GM12872 (cell line): ENCODE data around the gene SMARCA4.

Experiments
- TF ChIP-seq, protein P1 (sequence below): IDR thresholded peaks from 3 replicates; pipeline ENCODE4 v1.5.1; 2011; ENCODE audit warnings: low read depth, mild to moderate bottlenecking, low read length, moderate library complexity; ENCODE audit not compliant: insufficient read depth

The SMARCA4 gene

DNA sequence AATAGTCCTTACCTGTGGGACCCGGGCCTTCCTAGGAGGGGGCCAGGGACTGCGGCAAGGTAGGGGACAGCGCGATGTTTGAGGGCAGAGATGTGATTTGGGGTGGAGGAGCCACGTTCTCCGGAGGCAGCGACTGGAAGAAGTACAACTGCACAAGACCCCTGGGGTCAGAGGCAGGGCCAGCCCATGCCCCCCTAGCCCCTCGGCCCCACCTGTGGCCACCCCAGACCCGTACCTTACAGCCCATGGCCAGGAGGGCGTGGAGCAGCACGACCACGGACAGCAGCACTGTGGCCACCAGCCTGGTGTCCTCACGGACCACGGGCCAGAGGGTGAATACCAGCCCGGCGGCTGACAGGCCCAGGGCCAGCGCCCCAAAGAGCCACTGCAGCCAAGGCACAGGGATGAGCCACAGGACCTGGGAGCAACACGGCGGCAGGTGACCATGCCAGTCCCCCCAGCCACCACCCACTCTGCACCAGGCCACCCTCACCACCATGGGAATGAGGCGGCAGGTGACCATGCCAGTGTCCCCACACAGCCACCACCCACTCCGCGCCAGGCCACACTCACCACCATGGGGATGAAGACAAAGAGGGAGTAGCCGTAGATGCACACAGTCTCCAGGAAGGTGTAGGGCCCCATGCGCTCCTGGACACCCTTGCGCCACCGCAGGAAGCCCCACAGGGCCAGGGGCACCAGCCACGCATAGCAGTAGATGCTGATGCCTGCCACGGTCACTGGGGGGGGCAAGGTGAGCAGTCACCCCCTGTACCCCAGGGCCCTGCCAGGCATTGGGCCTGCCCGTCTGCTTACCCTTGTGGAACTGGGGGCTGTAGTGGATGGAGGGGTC is 37.3 kb upstream of the SMARCA4 start:
- TF ChIP-seq, protein P1, sequence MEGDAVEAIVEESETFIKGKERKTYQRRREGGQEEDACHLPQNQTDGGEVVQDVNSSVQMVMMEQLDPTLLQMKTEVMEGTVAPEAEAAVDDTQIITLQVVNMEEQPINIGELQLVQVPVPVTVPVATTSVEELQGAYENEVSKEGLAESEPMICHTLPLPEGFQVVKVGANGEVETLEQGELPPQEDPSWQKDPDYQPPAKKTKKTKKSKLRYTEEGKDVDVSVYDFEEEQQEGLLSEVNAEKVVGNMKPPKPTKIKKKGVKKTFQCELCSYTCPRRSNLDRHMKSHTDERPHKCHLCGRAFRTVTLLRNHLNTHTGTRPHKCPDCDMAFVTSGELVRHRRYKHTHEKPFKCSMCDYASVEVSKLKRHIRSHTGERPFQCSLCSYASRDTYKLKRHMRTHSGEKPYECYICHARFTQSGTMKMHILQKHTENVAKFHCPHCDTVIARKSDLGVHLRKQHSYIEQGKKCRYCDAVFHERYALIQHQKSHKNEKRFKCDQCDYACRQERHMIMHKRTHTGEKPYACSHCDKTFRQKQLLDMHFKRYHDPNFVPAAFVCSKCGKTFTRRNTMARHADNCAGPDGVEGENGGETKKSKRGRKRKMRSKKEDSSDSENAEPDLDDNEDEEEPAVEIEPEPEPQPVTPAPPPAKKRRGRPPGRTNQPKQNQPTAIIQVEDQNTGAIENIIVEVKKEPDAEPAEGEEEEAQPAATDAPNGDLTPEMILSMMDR: no peak

DNA sequence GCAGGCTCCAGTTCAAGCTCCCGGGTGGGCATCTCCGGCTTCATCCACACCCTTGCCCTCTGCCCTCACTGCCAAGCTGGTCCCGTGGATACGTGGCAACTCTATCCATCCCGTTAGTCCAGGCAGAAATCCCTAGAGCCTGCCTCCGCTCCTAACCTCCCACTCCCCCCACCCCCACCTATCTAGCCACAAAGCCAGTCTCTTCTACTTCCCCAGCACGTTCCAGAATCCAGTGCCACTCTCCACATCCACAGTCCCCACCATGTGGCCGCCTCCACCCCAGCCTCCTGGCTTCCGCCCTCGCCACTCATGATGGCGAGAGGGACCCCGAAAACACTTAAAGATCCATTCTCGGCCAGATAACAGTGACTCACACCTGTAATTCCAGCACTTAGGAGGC is 36.2 kb upstream of the SMARCA4 start:
- TF ChIP-seq, protein P1: no peak

DNA sequence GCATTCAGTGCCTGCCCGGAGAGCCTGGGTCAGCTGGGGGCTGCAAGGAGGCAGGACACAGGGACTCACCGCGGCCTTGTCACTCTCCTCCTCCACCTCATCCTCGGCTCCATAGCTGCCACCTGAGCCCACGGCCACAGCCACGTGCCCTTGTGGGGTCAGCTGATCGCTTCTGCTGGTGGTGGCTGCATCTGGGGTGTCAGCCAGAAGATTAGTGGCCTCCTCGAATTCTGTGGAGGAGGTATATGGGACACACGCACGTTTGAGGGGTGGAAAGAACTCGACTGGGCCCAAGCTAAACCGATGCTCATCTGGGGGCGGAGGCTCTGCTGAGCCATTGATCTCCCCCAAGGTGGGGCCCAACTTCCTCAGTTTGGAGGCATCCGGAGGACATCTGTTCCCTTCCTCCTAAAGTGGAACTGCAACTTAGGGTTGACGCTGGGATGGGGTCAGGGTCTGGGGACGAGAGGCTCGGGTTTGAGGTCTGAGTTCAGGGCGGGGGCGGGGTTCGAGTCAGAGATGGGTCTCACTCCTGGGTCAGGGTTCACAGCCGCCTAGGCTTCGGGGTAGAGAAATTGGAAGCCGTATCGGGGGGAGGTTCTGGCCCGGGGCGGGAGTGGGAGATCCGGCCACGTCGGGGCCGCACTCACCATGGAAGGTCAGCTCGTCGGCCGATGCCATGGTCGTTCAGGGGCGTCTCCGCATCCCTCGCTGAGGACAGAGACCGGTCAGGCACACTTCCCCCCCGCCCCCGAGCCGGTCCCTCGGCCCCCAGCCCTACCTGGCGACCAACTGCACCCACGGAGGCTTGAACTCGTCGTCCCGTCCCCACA is 32.9 kb upstream of the SMARCA4 start:
- TF ChIP-seq, protein P1: no peak

DNA sequence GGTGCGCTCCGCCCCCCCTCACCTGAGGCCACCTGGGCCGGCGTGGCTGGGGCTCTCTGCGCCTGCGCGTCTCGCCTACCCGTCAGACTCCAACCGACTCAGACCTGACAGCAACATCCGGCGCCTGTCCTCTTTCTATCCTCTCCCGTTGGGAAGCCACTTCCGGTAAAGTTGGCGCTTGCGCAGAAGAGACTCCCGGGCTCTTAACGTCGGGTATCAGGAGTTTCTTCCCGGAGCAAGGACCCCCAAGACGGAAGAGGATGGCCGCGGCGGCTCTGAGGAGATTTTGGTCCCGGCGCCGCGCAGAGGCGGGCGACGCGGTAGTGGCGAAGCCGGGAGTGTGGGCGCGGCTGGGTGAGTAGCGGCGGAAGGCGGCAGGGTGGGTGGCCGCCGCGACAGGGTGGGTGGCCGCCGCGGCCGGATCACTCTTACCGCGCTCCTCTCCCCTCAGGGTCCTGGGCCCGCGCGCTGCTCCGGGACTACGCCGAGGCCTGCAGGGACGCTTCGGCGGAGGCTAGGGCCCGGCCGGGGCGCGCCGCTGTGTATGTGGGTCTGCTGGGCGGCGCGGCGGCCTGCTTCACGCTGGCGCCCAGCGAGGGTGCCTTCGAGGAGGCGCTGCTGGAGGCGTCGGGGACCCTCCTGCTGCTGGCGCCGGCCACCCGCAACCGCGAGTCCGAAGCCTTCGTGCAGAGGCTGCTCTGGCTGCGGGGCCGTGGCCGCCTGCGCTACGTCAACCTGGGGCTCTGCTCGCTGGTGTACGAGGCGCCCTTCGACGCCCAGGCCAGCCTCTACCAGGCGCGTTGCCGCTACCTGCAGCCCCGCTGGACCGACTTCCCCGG is 32.0 kb upstream of the SMARCA4 start, which contains the start of the genes TIMM29 and YIPF2:
TIMM29 (plus strand) TSS at position 249 of the 839 bp plus-strand sequence; CDS start at position 261, 12 bp downstream.
YIPF2 (minus strand) TSS at position 77 of the 839 bp plus-strand sequence. CDS start 229 bp downstream, outside the sequence.
- TF ChIP-seq, protein P1: no peak

DNA sequence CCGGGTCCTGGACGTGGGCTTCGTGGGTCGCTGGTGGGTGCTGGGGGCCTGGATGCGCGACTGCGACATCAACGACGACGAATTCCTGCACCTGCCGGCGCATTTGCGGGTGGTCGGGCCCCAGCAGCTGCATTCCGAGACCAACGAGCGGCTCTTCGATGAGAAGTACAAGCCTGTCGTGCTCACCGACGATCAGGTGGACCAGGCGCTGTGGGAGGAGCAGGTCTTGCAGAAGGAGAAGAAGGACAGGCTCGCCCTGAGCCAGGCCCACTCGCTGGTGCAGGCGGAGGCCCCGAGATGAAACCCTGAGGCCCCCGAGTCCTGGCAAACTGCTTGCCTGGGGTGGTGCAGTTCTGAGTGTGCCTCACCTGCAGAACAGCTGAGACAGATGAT is 31.4 kb upstream of the SMARCA4 start:
- TF ChIP-seq, protein P1: no peak

DNA sequence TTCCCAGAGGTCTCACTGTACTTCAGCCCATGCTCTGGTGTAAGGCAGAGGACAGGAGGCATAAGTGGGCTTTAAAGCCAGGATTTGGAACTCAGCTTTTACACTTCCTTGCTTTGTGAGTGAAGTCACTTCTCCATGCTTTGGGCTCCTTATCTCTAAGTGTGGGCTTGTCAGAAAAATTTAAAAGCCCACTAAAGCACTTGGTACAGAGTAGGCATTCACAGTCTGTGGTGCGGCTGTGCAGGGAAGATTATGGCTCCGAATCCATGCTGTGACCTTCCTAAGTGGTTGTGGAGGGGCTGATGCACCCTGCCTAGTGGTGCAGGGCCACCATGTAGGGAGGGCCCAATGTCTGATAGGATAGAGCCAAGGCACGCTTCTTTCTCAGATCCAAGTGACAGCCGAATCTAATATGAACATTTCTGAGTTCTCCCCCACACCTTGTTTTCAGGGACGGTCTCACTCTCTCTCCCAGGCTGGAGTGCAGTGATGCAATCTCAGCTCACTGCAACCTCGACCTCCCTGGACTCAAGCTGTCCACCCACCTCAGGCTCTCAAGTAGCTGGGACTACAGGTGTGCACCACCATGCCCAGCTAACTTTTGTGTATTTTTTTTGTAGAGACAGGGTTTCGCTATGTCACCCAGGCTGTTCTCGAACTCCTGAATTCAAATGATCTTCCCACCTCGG is 25.3 kb upstream of the SMARCA4 start:
- TF ChIP-seq, protein P1: no peak
